Mesenchymal stem cell (in vitro differentiated cells and primary cell): Measurements from ENCODE around the gene PTPRR.

Experiments used
- DNase-seq: peaks from one replicate; pipeline ENCODE4 v3.0.0-alpha.2; 2013
- H2AFZ ChIP-seq: one replicate; pipeline ENCODE4 v1.6.1; 2013; ENCODE audit warnings: low read depth, mild to moderate bottlenecking, control low read depth, inconsistent platforms, low read length, moderate library complexity
- H2AK5ac ChIP-seq: 2 replicates; pipeline ENCODE4 v1.6.1; 2013; ENCODE audit warnings: low read length, moderate library complexity, mild to moderate bottlenecking, inconsistent platforms; ENCODE audit not compliant: severe bottlenecking
- H2BK120ac ChIP-seq: one replicate; pipeline ENCODE4 v1.6.1; 2013; ENCODE audit warnings: low read depth, mild to moderate bottlenecking, inconsistent platforms, low read length, moderate library complexity
- H2BK12ac ChIP-seq, 2 experiments: one replicate each; pipeline ENCODE4 v1.6.1; 2013; ENCODE audit warnings: inconsistent platforms in 2 of 2, low read length in 2 of 2, mild to moderate bottlenecking in 2 of 2, moderate library complexity in 2 of 2, control low read depth in 1 of 2
- H2BK15ac ChIP-seq: one replicate; pipeline ENCODE4 v1.6.1; 2013; ENCODE audit warnings: mild to moderate bottlenecking, low read depth, inconsistent platforms; ENCODE audit not compliant: poor library complexity, severe bottlenecking
- H2BK5ac ChIP-seq: 2 replicates; pipeline ENCODE4 v1.6.1; 2013; ENCODE audit warnings: low read depth, mild to moderate bottlenecking, low read length, control low read depth, inconsistent platforms; ENCODE audit not compliant: poor library complexity, severe bottlenecking
- H3K14ac ChIP-seq, 2 experiments: one replicate each; pipeline ENCODE4 v1.6.1; 2013; ENCODE audit warnings: inconsistent platforms in 2 of 2, low read length in 2 of 2, control low read depth in 1 of 2, mild to moderate bottlenecking in 1 of 2, moderate library complexity in 1 of 2
- H3K18ac ChIP-seq, 2 experiments: one replicate each; pipeline ENCODE4 v1.6.1; 2013; ENCODE audit warnings: inconsistent platforms in 2 of 2, low read length in 2 of 2, control low read depth in 1 of 2, low read depth in 1 of 2, mild to moderate bottlenecking in 1 of 2
- H3K23ac ChIP-seq, 2 experiments: one replicate each; pipeline ENCODE4 v1.6.1; 2013; ENCODE audit warnings: inconsistent platforms in 2 of 2, low read length in 2 of 2, mild to moderate bottlenecking in 2 of 2, moderate library complexity in 2 of 2, control low read depth in 1 of 2
- H3K27ac ChIP-seq: 2 replicates; pipeline ENCODE4 v1.5.1; 2013; ENCODE audit warnings: mild to moderate bottlenecking, moderate library complexity, low read length, control low read depth, inconsistent platforms; ENCODE audit not compliant: poor library complexity, severe bottlenecking
- H3K27me3 ChIP-seq, 2 experiments: 2 replicates each; pipeline versions ENCODE4 v1.6.1 to v1.7.0; 2013; ENCODE audit warnings: low read length in 2 of 2, mild to moderate bottlenecking in 2 of 2, moderate library complexity in 2 of 2, control low read depth in 1 of 2, inconsistent platforms in 1 of 2; ENCODE audit not compliant: control insufficient read depth in 1 of 2, insufficient read depth in 1 of 2
- H3K36me3 ChIP-seq, 2 experiments: 2 replicates each; pipeline versions ENCODE4 v1.6.1 to v1.7.0; 2013; ENCODE audit warnings: low read length in 2 of 2, control low read depth in 1 of 2, inconsistent platforms in 1 of 2, low read depth in 1 of 2, mild to moderate bottlenecking in 1 of 2; ENCODE audit not compliant: insufficient read depth in 2 of 2, control insufficient read depth in 1 of 2
- H3K4ac ChIP-seq, 2 experiments: one replicate each; pipeline ENCODE4 v1.6.1; 2013; ENCODE audit warnings: inconsistent platforms in 2 of 2, low read length in 2 of 2, mild to moderate bottlenecking in 2 of 2, moderate library complexity in 2 of 2, control low read depth in 1 of 2, low read depth in 1 of 2
- H3K4me1 ChIP-seq: 2 replicates; pipeline ENCODE4 v1.6.1; 2013; ENCODE audit warnings: low read depth, low read length, control low read depth; ENCODE audit not compliant: control insufficient read depth, insufficient read depth
- H3K4me2 ChIP-seq: 2 replicates; pipeline ENCODE4 v1.6.1; 2013; ENCODE audit warnings: low read length, mild to moderate bottlenecking, inconsistent platforms; ENCODE audit not compliant: poor library complexity, severe bottlenecking
- H3K4me3 ChIP-seq, 2 experiments: 2 replicates each; pipeline versions ENCODE4 v1.5.1 to v1.7.0; 2013; ENCODE audit warnings: low read length in 2 of 2, mild to moderate bottlenecking in 2 of 2, control low read depth in 1 of 2, low read depth in 1 of 2; ENCODE audit not compliant: insufficient read depth in 1 of 2
- H3K79me1 ChIP-seq: replicated peaks from 2 replicates; pipeline ENCODE4 v1.6.1; 2013; ENCODE audit warnings: mild to moderate bottlenecking, control low read depth, low read length, inconsistent platforms; ENCODE audit not compliant: poor library complexity, severe bottlenecking
- H3K9ac ChIP-seq: 2 replicates; pipeline ENCODE4 v1.7.0; 2013; ENCODE audit warnings: mild to moderate bottlenecking, low read length, moderate library complexity
- H3K9me3 ChIP-seq: 2 replicates; pipeline ENCODE4 v1.7.0; 2013; ENCODE audit warnings: mild to moderate bottlenecking, low read length; ENCODE audit not compliant: control insufficient read depth
- H4K8ac ChIP-seq: one replicate; pipeline ENCODE4 v1.6.1; 2013; ENCODE audit warnings: inconsistent platforms, mild to moderate bottlenecking, low read length, moderate library complexity
- H4K91ac ChIP-seq: one replicate; pipeline ENCODE4 v1.6.1; 2013; ENCODE audit warnings: mild to moderate bottlenecking, low read length, inconsistent platforms
- WGBS: methylation state at CpG from one replicate; pipeline ENCODE4 v1.1.7; 2013; ENCODE audit warnings: mixed read lengths; 5-methylcytosine and 5-hydroxymethylcytosine counted together

Gene PTPRR

GRCh38 chr12:70783455-70783854, 137.1 kb downstream of the PTPRR start:
- Histone ChIP-seq H3K4me2 (no peak overlapping the region), H2BK120ac (no peak overlapping the region), H3K9me3 (no peaks in the 10 kb centered on the region), H3K4me3 (no peak overlapping the region), H3K36me3 (no peaks in the 10 kb centered on the region), H3K4me1 (no peaks in the 10 kb centered on the region), H2AK5ac (no peak overlapping the region), H4K8ac (no peak overlapping the region), H2AFZ (peak overlapping the region; percentile 19), H2BK5ac (no peak overlapping the region), H3K4ac (no peak overlapping the region), H3K79me1 (no peaks in the 10 kb centered on the region), H2BK12ac (no peak overlapping the region), H3K9ac (no peak overlapping the region), H3K18ac (no peak overlapping the region), H2BK15ac (no peak overlapping the region), H4K91ac (no peak overlapping the region), H3K27me3 (no peaks in the 10 kb centered on the region), H3K14ac (no peak overlapping the region), H3K23ac (no peak overlapping the region), H3K27ac (no peak overlapping the region)
- DNase-seq, result no peak
- WGBS, result 100% methylated on average over 2 of the region's 2 CpGs

GRCh38 chr12:70779250-70779649, 141.3 kb downstream of the PTPRR start:
- Histone ChIP-seq H2BK15ac (no peak overlapping the region), H3K23ac (no peak overlapping the region), H3K4me2 (no peak overlapping the region), H4K91ac (no peak overlapping the region), H3K4me1 (no peaks in the 10 kb centered on the region), H2BK12ac (no peak overlapping the region), H3K9ac (no peak overlapping the region), H3K9me3 (no peaks in the 10 kb centered on the region), H3K14ac (no peak overlapping the region), H2AK5ac (no peak overlapping the region), H2BK5ac (no peak overlapping the region), H3K79me1 (no peaks in the 10 kb centered on the region), H3K27ac (no peak overlapping the region), H3K4me3 (no peak overlapping the region), H3K4ac (no peak overlapping the region), H2AFZ (no peak overlapping the region), H3K36me3 (no peaks in the 10 kb centered on the region), H4K8ac (no peak overlapping the region), H3K27me3 (peaks cover 0 to 4% of the 10 kb centered on the region in 2 experiments), H3K18ac (no peak overlapping the region), H2BK120ac (no peak overlapping the region)
- 17% methylated on average over 1 of the region's 2 CpGs for WGBS
- no peak for DNase-seq

GRCh38 chr12:70774055-70774454, 146.5 kb downstream of the PTPRR start:
- no peaks in the 10 kb centered on the region for H3K4me1 ChIP-seq
- H3K14ac ChIP-seq, result no peak overlapping the region
- H3K27me3 ChIP-seq, result peaks cover 0 to 4% of the 10 kb centered on the region in 2 experiments
- no peak overlapping the region for H4K8ac ChIP-seq
- no peak overlapping the region for H4K91ac ChIP-seq
- no peak overlapping the region for H2BK15ac ChIP-seq
- H3K23ac ChIP-seq, result no peak overlapping the region
- H3K18ac ChIP-seq, result no peak overlapping the region
- no peaks in the 10 kb centered on the region for H3K36me3 ChIP-seq
- no peaks in the 10 kb centered on the region for H3K9me3 ChIP-seq
- no peaks in the 10 kb centered on the region for H3K79me1 ChIP-seq
- no peak for DNase-seq
- H3K27ac ChIP-seq, result no peak overlapping the region
- H3K4ac ChIP-seq, result no peak overlapping the region
- H3K4me2 ChIP-seq, result no peak overlapping the region
- H2AK5ac ChIP-seq, result no peak overlapping the region
- H2BK120ac ChIP-seq, result no peak overlapping the region
- H3K4me3 ChIP-seq, result no peak overlapping the region
- no peak overlapping the region for H2AFZ ChIP-seq
- no peak overlapping the region for H2BK12ac ChIP-seq
- no peak overlapping the region for H2BK5ac ChIP-seq
- no peak overlapping the region for H3K9ac ChIP-seq

GRCh38 chr12:70772836-70773235, 147.7 kb downstream of the PTPRR start:
- Histone ChIP-seq H3K27ac (no peak overlapping the region), H2BK12ac (no peak overlapping the region), H2BK15ac (no peak overlapping the region), H2BK5ac (no peak overlapping the region), H3K4me3 (no peak overlapping the region), H4K91ac (no peak overlapping the region), H3K4ac (no peak overlapping the region), H3K9ac (no peak overlapping the region), H4K8ac (no peak overlapping the region), H3K9me3 (no peaks in the 10 kb centered on the region), H3K4me2 (no peak overlapping the region), H2BK120ac (no peak overlapping the region), H3K4me1 (no peaks in the 10 kb centered on the region), H3K36me3 (no peaks in the 10 kb centered on the region), H2AFZ (no peak overlapping the region), H2AK5ac (no peak overlapping the region), H3K27me3 (peaks cover 0 to 4% of the 10 kb centered on the region in 2 experiments), H3K18ac (no peak overlapping the region), H3K79me1 (no peaks in the 10 kb centered on the region), H3K14ac (no peak overlapping the region), H3K23ac (no peak overlapping the region)
- DNase-seq, result no peak
- 57% methylated on average over 1 of the region's 1 CpG for WGBS
